H9 (cell line): ENCODE data around the gene AKR1C2. TPM values are rescaled to one million over a fixed set of nuclear protein-coding genes. Genes with fewer than 3 reads are reported as not detected.

ENCODE experiments used
- DNase-seq: peaks from one replicate; pipeline ENCODE4 v3.0.0-alpha.2; 2017
- H2AFZ ChIP-seq: one replicate; pipeline ENCODE4 v1.6.1; 2013; ENCODE audit warnings: mild to moderate bottlenecking, low read length, control low read depth, moderate library complexity
- H2AK5ac ChIP-seq: 2 replicates; pipeline ENCODE4 v1.6.1; 2013; ENCODE audit warnings: low read length, control low read depth, mixed read lengths; ENCODE audit not compliant: insufficient read length
- H2BK120ac ChIP-seq: one replicate; pipeline ENCODE4 v1.6.1; 2013; ENCODE audit warnings: low read depth, mild to moderate bottlenecking, low read length, control low read depth, inconsistent platforms; ENCODE audit not compliant: poor library complexity, severe bottlenecking
- H2BK12ac ChIP-seq: 2 replicates; pipeline ENCODE4 v1.6.1; 2013; ENCODE audit warnings: low read length, control low read depth, mixed read lengths, low read depth; ENCODE audit not compliant: insufficient read length
- H2BK15ac ChIP-seq: 2 replicates; pipeline ENCODE4 v1.6.1; 2013; ENCODE audit warnings: low read depth, low read length, control low read depth
- H2BK20ac ChIP-seq: one replicate; pipeline ENCODE4 v1.6.1; 2013; ENCODE audit warnings: low read depth, mild to moderate bottlenecking, low read length, control low read depth, inconsistent platforms; ENCODE audit not compliant: poor library complexity, severe bottlenecking
- H2BK5ac ChIP-seq: 2 replicates; pipeline ENCODE4 v1.6.1; 2013; ENCODE audit warnings: low read length, control low read depth, mixed read lengths; ENCODE audit not compliant: insufficient read length
- H3K14ac ChIP-seq: 2 replicates; pipeline ENCODE4 v1.6.1; 2013; ENCODE audit warnings: low read length, control low read depth; ENCODE audit not compliant: insufficient read depth
- H3K18ac ChIP-seq: 2 replicates; pipeline ENCODE4 v1.6.1; 2013; ENCODE audit warnings: low read depth, mild to moderate bottlenecking, mixed read lengths, low read length, control low read depth; ENCODE audit not compliant: insufficient read length
- H3K23ac ChIP-seq: 2 replicates; pipeline ENCODE4 v1.6.1; 2013; ENCODE audit warnings: low read length, control low read depth, mixed read lengths, low read depth; ENCODE audit not compliant: insufficient read length
- H3K23me2 ChIP-seq: 2 replicates; pipeline ENCODE4 v1.6.1; 2013; ENCODE audit warnings: low read depth, mild to moderate bottlenecking, mixed read lengths, low read length, control low read depth; ENCODE audit not compliant: insufficient read length, poor library complexity, severe bottlenecking
- H3K27ac ChIP-seq: 2 replicates; pipeline ENCODE4 v1.5.1; 2013; ENCODE audit warnings: low read length, control low read depth, mixed read lengths, low read depth; ENCODE audit not compliant: insufficient read length
- H3K27me3 ChIP-seq: 2 replicates; pipeline ENCODE4 v1.6.1; 2013; ENCODE audit warnings: low read length, control low read depth, inconsistent platforms; ENCODE audit not compliant: insufficient read depth
- H3K4ac ChIP-seq: 2 replicates; pipeline ENCODE4 v1.6.1; 2013; ENCODE audit warnings: low read depth, mild to moderate bottlenecking, control low read depth, inconsistent platforms, low read length, moderate library complexity
- H3K4me1 ChIP-seq: 2 replicates; pipeline ENCODE4 v1.6.1; 2013; ENCODE audit warnings: low read length, control low read depth, inconsistent platforms; ENCODE audit not compliant: insufficient read depth
- H3K4me2 ChIP-seq: 2 replicates; pipeline ENCODE4 v1.6.1; 2013; ENCODE audit warnings: low read length, control low read depth, mixed read lengths; ENCODE audit not compliant: insufficient read length, insufficient read depth
- H3K56ac ChIP-seq: 2 replicates; pipeline ENCODE4 v1.6.1; 2013; ENCODE audit warnings: low read depth, mild to moderate bottlenecking, mixed read lengths, low read length, control low read depth; ENCODE audit not compliant: insufficient read length
- H3K79me1 ChIP-seq: 2 replicates; pipeline ENCODE4 v1.6.1; 2013; ENCODE audit warnings: low read depth, mild to moderate bottlenecking, moderate library complexity, low read length, control low read depth, inconsistent platforms; ENCODE audit not compliant: insufficient read depth, poor library complexity, severe bottlenecking
- H3K79me2 ChIP-seq: 2 replicates; pipeline ENCODE4 v1.6.1; 2013; ENCODE audit warnings: low read length, control low read depth, inconsistent platforms; ENCODE audit not compliant: insufficient read depth
- H3K9ac ChIP-seq: 2 replicates; pipeline ENCODE4 v1.6.1; 2013; ENCODE audit warnings: low read length, control low read depth, mixed read lengths; ENCODE audit not compliant: insufficient read length; ENCODE audit errors: extremely low read depth
- H3K9me3 ChIP-seq: one replicate; pipeline ENCODE4 v1.6.1; 2013; ENCODE audit warnings: low read depth, low read length, inconsistent platforms; ENCODE audit not compliant: control insufficient read depth
- H3T11ph ChIP-seq: one replicate; pipeline ENCODE4 v1.6.1; 2013; ENCODE audit warnings: mild to moderate bottlenecking, low read length, control low read depth, inconsistent platforms
- H4K20me1 ChIP-seq: one replicate; pipeline ENCODE4 v1.6.1; 2013; ENCODE audit not compliant: control insufficient read depth, insufficient read length, insufficient read depth
- H4K5ac ChIP-seq: 2 replicates; pipeline ENCODE4 v1.6.1; 2013; ENCODE audit warnings: low read depth, mild to moderate bottlenecking, mixed read lengths, low read length, control low read depth; ENCODE audit not compliant: insufficient read length
- H4K8ac ChIP-seq: replicated peaks from 2 replicates; pipeline ENCODE4 v1.6.1; 2013; ENCODE audit warnings: low read length, control low read depth, mixed read lengths, low read depth; ENCODE audit not compliant: insufficient read length
- H4K91ac ChIP-seq: 2 replicates; pipeline ENCODE4 v1.6.1; 2013; ENCODE audit warnings: low read depth, mild to moderate bottlenecking, moderate library complexity, mixed read lengths, low read length, control low read depth; ENCODE audit not compliant: insufficient read length
- H3K27ac Mint-ChIP-seq, 3 experiments: 2 replicates in 2 of 3; 3 replicates in 1 of 3; pipeline ENCODE4 v1.8.0; 2020 to 2021; ENCODE audit warnings: mixed read lengths in 3 of 3, mild to moderate bottlenecking in 1 of 3, moderate library complexity in 1 of 3
- H3K27me3 Mint-ChIP-seq: 2 replicates; pipeline ENCODE4 v1.8.0; 2021; ENCODE audit warnings: low read depth, mild to moderate bottlenecking, moderate library complexity, mixed read lengths
- H3K36me3 Mint-ChIP-seq, 3 experiments: 2 replicates in 2 of 3; 3 replicates in 1 of 3; pipeline ENCODE4 v1.8.0; 2020 to 2021; ENCODE audit warnings: low read depth in 3 of 3, mixed read lengths in 3 of 3; ENCODE audit not compliant: insufficient read depth in 1 of 3
- H3K4me1 Mint-ChIP-seq, 2 experiments: 2 replicates each; pipeline ENCODE4 v1.8.0; 2020; ENCODE audit warnings: mixed read lengths in 2 of 2
- H3K4me3 Mint-ChIP-seq, 2 experiments: 2 replicates in 1 of 2; 3 replicates in 1 of 2; pipeline ENCODE4 v1.8.0; 2020 to 2021; ENCODE audit warnings: mild to moderate bottlenecking in 2 of 2, mixed read lengths in 2 of 2, moderate library complexity in 1 of 2
- H3K9me3 Mint-ChIP-seq, 2 experiments: 2 replicates in 1 of 2; 3 replicates in 1 of 2; pipeline ENCODE4 v1.8.0; 2020; ENCODE audit warnings: mild to moderate bottlenecking in 2 of 2, mixed read lengths in 2 of 2, moderate library complexity in 1 of 2
- CTCF ChIP-seq: fragments of 200-600 bp; sonication (generic); conservative IDR thresholded peaks from 3 replicates; pipeline ENCODE4 v1.8.0; 2021; ENCODE audit warnings: antibody characterized with exemption, mild to moderate bottlenecking
- total RNA-seq: library from RNA; stranded (reverse); gene quantifications from 2 replicates; pipeline ENCODE4 v1.2.1, GENCODE V29; 2021

AKR1C2 gene
- total RNA-seq, 1 experiment from 2014 or later, result 0.74 TPM

GRCh38 chr10:5034588-5034987 lies 30.9 kb upstream of the AKR1C2 start:
- no peak overlapping the region for H3K27ac ChIP-seq
- no peak for TF ChIP-seq CTCF

More at GRCh38 chr10:5034588-5034987, 30.9 kb upstream of the AKR1C2 start:
- no peak overlapping the region for H3K14ac ChIP-seq
- H3K18ac ChIP-seq, result no peak overlapping the region
- DNase-seq, result no peak
- H2AK5ac ChIP-seq, result no peak overlapping the region
- no peak overlapping the region for H2AFZ ChIP-seq
- H3K9me3 ChIP-seq, result no peaks in the 10 kb centered on the region
- no peak overlapping the region for H3K23ac ChIP-seq
- no peak overlapping the region for H4K91ac ChIP-seq
- no peaks in the 10 kb centered on the region for H3K23me2 ChIP-seq
- H3K9me3 Mint-ChIP-seq, result peaks cover 29 to 60% of the 10 kb centered on the region in 2 experiments
- no peak overlapping the region for H3K4ac ChIP-seq
- H3T11ph ChIP-seq, result no peak overlapping the region
- H3K27me3 ChIP-seq, result no peaks in the 10 kb centered on the region
- H3K4me1 Mint-ChIP-seq, result peaks cover 6 to 9% of the 10 kb centered on the region in 2 experiments
- no peak overlapping the region for H2BK5ac ChIP-seq
- H3K79me1 ChIP-seq, result no peaks in the 10 kb centered on the region
- H3K9ac ChIP-seq, result no peak overlapping the region
- no peak overlapping the region for H2BK12ac ChIP-seq
- H3K4me2 ChIP-seq, result no peak overlapping the region
- no peak overlapping the region for H4K8ac ChIP-seq
- no peak overlapping the region for H3K56ac ChIP-seq
- H4K5ac ChIP-seq, result no peak overlapping the region
- no peaks in the 10 kb centered on the region for H3K79me2 ChIP-seq
- H3K27ac Mint-ChIP-seq, result no peak overlapping the region
- no peaks in the 10 kb centered on the region for H4K20me1 ChIP-seq
- H3K4me3 Mint-ChIP-seq, result no peak overlapping the region
- no peak overlapping the region for H2BK15ac ChIP-seq
- peaks cover 2 to 16% (median 2%) of the 10 kb centered on the region in 3 experiments; a peak in 5 of 7 replicates for H3K36me3 Mint-ChIP-seq
- H2BK20ac ChIP-seq, result no peak overlapping the region
- H3K27me3 Mint-ChIP-seq, result no peaks in the 10 kb centered on the region
- H2BK120ac ChIP-seq, result no peak overlapping the region
- H3K4me1 ChIP-seq, result no peaks in the 10 kb centered on the region; the same call in 1 of the 2 replicates
